Measurements from ENCODE around the gene KRTAP4-8. TPM values are rescaled to one million over a fixed set of nuclear protein-coding genes. Genes with fewer than 3 reads are reported as not detected.
"Not testable (repeated sequence)": the region's sequence is repeated elsewhere in the genome, so short reads cannot be mapped to it uniquely, and the experiment has no call there.

Gene KRTAP4-8
- total and polyA plus RNA-seq, 2 of the 13 experiments (the other 11 are each of a cell fraction or from before 2014, with no cell fraction given) = not detected

GRCh38 chr17:41065829-41066624, 31.9 kb downstream of the KRTAP4-8 start, which contains the start of gene KRTAP2-4:
KRTAP2-4 (minus strand) TSS chr17:41065879; CDS start chr17:41065845, 34 bp downstream.
- intact Hi-C loops (cut with micrococcal nuclease; ENCODE audit: unreplicated experiment) (no loop called here), in situ Hi-C loops (cut with HindIII; ENCODE audit: extremely low pct_ligation_motif_present, low pct_unique_long_range_greater_than_20kb) (no loop called here)
- H3K4me2 ChIP-seq (ENCODE audit: low read depth, low read length) = no peak within 1 kb of the TSS
- ChIA-PET POLR2A (no interaction called here), CTCF (ENCODE audit: low intra/inter-chr PET ratio, low total read pairs) (no interaction called here)
- WGBS (ENCODE audit: low lambda C conversion rate) = 82% methylated on average over 6 of the region's 6 CpGs
- no peaks in the 10 kb centered on the region for H3K9me3 ChIP-seq (ENCODE audit: low read length)
- H3K9ac ChIP-seq (ENCODE audit: insufficient read depth, low read depth, low read length) = no peak within 1 kb of the TSS
- H3K27ac ChIP-seq (ENCODE audit: extremely low read length, insufficient read depth, low read length) = no peak within 1 kb of the TSS
- ATAC-seq (no peak), DNase-seq (ENCODE audit: low spot score) (peak; percentile 28), FAIRE-seq (no peak)
- no peak within 1 kb of the TSS for H3K4me3 ChIP-seq (replicated peaks in 1 of 3; ENCODE audit: insufficient read depth in 1 of 3, low read depth in 2 of 3, low read length in 3 of 3)
- peaks cover 23% of the 10 kb centered on the region for H3K4me1 ChIP-seq (ENCODE audit: insufficient read depth, low read length)
- peak; percentile 60 for TF ChIP-seq CEBPB (IDR thresholded peaks at IDR 0.05; ENCODE audit: borderline replicate concordance, low read depth, low read length)
- TF ChIP-seq ATF4 (CRISPR knock-in tag; IDR thresholded peaks at IDR 0.05) = peak in 1 of 2 experiments; percentile 61; a peak in 1 of 4 replicates
- 0 out of 2 replicates have a peak, but pooled peaks have one; percentile 50 for TF ChIP-seq CEBPG (CRISPR knock-in tag; IDR thresholded peaks at IDR 0.05)
- no peak for TF ChIP-seq THAP8 (CRISPR knock-in tag; IDR thresholded peaks at IDR 0.05; ENCODE audit: borderline replicate concordance)
- no peak for TF ChIP-seq ZFP37 (CRISPR knock-in tag; IDR thresholded peaks at IDR 0.05; ENCODE audit: borderline replicate concordance)
- peak in 1 of 2 experiments; percentile 5; a peak in 1 of 4 replicates for TF ChIP-seq MAFK (conservative IDR thresholded peaks at IDR 0.05 in 1 of 2, IDR thresholded peaks at IDR 0.05 in 1 of 2; ENCODE audit: low read length in 2 of 2)
- TF ChIP-seq ATF3 (CRISPR knock-in tag; IDR thresholded peaks at IDR 0.05) = 0 out of 2 replicates have a peak, but pooled peaks have one; percentile 26
- peak; percentile 53 for TF ChIP-seq FOSL2 (CRISPR knock-in tag; IDR thresholded peaks at IDR 0.05)
- H2AFZ ChIP-seq (ENCODE audit: low read length) = no peak within 1 kb of the TSS
- H3K27me3 ChIP-seq (ENCODE audit: control insufficient read depth in 1 of 2, insufficient read depth in 2 of 2, low read length in 2 of 2) = no peaks in the 10 kb centered on the region
- no peaks in the 10 kb centered on the region for H3K36me3 ChIP-seq (replicated peaks in 1 of 2; ENCODE audit: control insufficient read depth in 1 of 2, insufficient read depth in 2 of 2, low read length in 2 of 2)
- H3K79me2 ChIP-seq (ENCODE audit: insufficient read depth, low read length) = no peaks in the 10 kb centered on the region
- H4K20me1 ChIP-seq (ENCODE audit: insufficient read depth, low read length) = no peaks in the 10 kb centered on the region
- no TSS peak for BruUV-seq (replicated peaks)

GRCh38 chr17:41065016-41065689, 32.8 kb downstream of the KRTAP4-8 start:
- H4K20me1 ChIP-seq (ENCODE audit: insufficient read depth, low read length); H2AFZ ChIP-seq (ENCODE audit: low read length); H3K79me2 ChIP-seq (ENCODE audit: insufficient read depth, low read length); H3K9me3 ChIP-seq (ENCODE audit: low read length); H3K27ac ChIP-seq (ENCODE audit: extremely low read length, insufficient read depth, low read length); in situ Hi-C loops (cut with HindIII; ENCODE audit: extremely low pct_ligation_motif_present, low pct_unique_long_range_greater_than_20kb); DNase-seq (ENCODE audit: low spot score); intact Hi-C loops (cut with micrococcal nuclease; ENCODE audit: unreplicated experiment); H3K4me3 ChIP-seq (replicated peaks in 1 of 3; ENCODE audit: insufficient read depth in 1 of 3, low read depth in 2 of 3, low read length in 3 of 3); POLR2A ChIA-PET; H3K27me3 ChIP-seq (ENCODE audit: control insufficient read depth in 1 of 2, insufficient read depth in 2 of 2, low read length in 2 of 2); H3K4me2 ChIP-seq (ENCODE audit: low read depth, low read length); FAIRE-seq; H3K9ac ChIP-seq (ENCODE audit: insufficient read depth, low read depth, low read length); BruUV-seq (replicated peaks); H3K36me3 ChIP-seq (replicated peaks in 1 of 2; ENCODE audit: control insufficient read depth in 1 of 2, insufficient read depth in 2 of 2, low read length in 2 of 2); CTCF ChIA-PET (ENCODE audit: low intra/inter-chr PET ratio, low total read pairs): not testable (repeated sequence)
- peaks cover 32% of the 10 kb centered on the region for H3K4me1 ChIP-seq (ENCODE audit: insufficient read depth, low read length)
- 74% methylated on average over 7 of the region's 16 CpGs for WGBS (ENCODE audit: low lambda C conversion rate)
- ATAC-seq = peak; percentile 27; the same call in 1 of the 3 replicates

All from HepG2 (cell line).